Measurements from ENCODE around the gene DCLRE1A. TPM values are rescaled to one million over a fixed set of nuclear protein-coding genes. Genes with fewer than 3 reads are reported as not detected.
"Not testable (repeated sequence)": the region's sequence is repeated elsewhere in the genome, so short reads cannot be mapped to it uniquely, and the experiment has no call there.

Gene DCLRE1A
- total RNA-seq, 1 donor from 2014 or later: 4.9 TPM

DNA sequence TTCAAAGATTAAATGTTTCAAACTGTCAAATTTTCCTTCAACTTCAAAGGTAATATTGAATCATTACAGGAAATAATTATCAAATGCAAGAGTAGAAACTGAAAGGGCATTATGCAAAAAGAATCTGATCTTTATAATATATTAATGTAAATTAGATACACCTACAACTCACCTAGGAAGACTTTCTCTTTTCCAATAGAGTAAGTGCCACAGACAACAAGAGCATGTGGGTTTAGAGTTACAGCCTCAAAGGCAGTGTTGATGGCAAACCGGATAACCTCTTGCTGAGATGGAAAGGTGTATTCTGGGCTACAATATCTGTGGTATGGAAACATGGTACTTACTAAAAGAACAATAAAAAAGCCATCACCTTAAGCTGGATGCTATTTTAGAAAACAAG is 11.7 kb downstream of the DCLRE1A start:
- H3K27me3 Mint-ChIP-seq: no peaks in the 10 kb centered on the region
- CTCF ChIA-PET: no interaction called here
- POLR2A ChIA-PET: no interaction called here

DNA sequence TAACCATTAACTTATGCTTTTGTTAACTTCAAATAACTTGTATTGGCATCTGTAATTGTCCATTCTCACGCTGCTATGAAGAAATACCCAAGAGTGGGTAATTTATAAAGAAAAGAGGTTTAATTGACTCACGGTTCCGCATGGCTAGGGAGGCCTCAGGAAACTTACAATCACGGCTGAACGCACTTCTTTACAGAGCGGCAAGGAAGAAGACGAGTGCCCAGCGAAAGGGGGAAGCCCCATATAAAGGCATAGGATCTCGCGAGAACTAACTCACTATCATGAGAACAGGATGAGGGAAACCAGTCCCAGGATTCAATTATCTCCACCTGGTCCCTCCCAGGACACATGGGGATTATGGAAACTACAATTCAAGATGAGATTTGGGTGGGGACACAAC is 25.3 kb downstream of the DCLRE1A start:
- ATAC-seq (ENCODE audit: low read depth): peak; percentile 47
- intact Hi-C loops (cut with micrococcal nuclease); CTCF ChIA-PET; DNase-seq; H3K9me3 Mint-ChIP-seq; H3K36me3 Mint-ChIP-seq (ENCODE audit: low read depth); H3K4me3 Mint-ChIP-seq; H3K27me3 Mint-ChIP-seq; POLR2A ChIA-PET; H3K4me1 Mint-ChIP-seq: not testable (repeated sequence)
- peak overlapping the region; percentile 32 for H3K27ac Mint-ChIP-seq

More for the DNA sequence above, 11.7 kb downstream of the DCLRE1A start:
- DNase-seq (no peak), ATAC-seq (ENCODE audit: low read depth) (no peak)
- H3K4me3 Mint-ChIP-seq: no peak overlapping the region
- peaks cover 8% of the 10 kb centered on the region for H3K4me1 Mint-ChIP-seq
- no peak overlapping the region for H3K27ac Mint-ChIP-seq
- no peaks in the 10 kb centered on the region for H3K9me3 Mint-ChIP-seq
- H3K36me3 Mint-ChIP-seq (ENCODE audit: low read depth): peaks cover 20% of the 10 kb centered on the region
- TF ChIP-seq, protein P1, sequence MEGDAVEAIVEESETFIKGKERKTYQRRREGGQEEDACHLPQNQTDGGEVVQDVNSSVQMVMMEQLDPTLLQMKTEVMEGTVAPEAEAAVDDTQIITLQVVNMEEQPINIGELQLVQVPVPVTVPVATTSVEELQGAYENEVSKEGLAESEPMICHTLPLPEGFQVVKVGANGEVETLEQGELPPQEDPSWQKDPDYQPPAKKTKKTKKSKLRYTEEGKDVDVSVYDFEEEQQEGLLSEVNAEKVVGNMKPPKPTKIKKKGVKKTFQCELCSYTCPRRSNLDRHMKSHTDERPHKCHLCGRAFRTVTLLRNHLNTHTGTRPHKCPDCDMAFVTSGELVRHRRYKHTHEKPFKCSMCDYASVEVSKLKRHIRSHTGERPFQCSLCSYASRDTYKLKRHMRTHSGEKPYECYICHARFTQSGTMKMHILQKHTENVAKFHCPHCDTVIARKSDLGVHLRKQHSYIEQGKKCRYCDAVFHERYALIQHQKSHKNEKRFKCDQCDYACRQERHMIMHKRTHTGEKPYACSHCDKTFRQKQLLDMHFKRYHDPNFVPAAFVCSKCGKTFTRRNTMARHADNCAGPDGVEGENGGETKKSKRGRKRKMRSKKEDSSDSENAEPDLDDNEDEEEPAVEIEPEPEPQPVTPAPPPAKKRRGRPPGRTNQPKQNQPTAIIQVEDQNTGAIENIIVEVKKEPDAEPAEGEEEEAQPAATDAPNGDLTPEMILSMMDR (IDR thresholded peaks at IDR 0.05): no peak
- intact Hi-C loops (cut with micrococcal nuclease): no loop called here

DNA sequence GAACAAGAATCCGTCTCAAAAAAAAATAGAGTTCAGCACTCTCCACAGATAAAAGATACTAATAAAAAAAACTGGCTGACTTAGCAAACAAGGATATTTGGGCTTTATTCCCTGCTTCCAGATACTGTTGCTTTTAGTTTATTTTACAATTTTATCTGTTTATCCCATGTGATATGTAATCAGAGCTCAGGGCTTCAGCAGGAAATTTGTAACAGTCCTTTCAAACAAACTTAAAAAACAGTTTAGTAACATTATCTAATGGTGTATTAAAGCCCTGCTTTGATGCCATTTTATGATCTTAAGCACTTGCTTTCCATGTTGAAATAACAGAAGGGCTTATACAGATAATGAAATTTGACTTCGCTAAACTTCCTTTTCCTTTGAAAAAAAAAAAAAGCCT is 28.1 kb downstream of the DCLRE1A start:
- ATAC-seq (ENCODE audit: low read depth) (no peak), DNase-seq (no peak)
- H3K27ac Mint-ChIP-seq: no peak overlapping the region
- intact Hi-C loops (cut with micrococcal nuclease): no loop called here
- ChIA-PET POLR2A (no interaction called here), CTCF (no interaction called here)
- H3K4me3 Mint-ChIP-seq: no peak overlapping the region
- H3K9me3 Mint-ChIP-seq: peaks cover 8% of the 10 kb centered on the region
- TF ChIP-seq, protein P1 (IDR thresholded peaks at IDR 0.05): no peak
- H3K27me3 Mint-ChIP-seq: peaks cover 3% of the 10 kb centered on the region
- H3K4me1 Mint-ChIP-seq: peaks cover 3% of the 10 kb centered on the region
- H3K36me3 Mint-ChIP-seq (ENCODE audit: low read depth): no peaks in the 10 kb centered on the region

DNA sequence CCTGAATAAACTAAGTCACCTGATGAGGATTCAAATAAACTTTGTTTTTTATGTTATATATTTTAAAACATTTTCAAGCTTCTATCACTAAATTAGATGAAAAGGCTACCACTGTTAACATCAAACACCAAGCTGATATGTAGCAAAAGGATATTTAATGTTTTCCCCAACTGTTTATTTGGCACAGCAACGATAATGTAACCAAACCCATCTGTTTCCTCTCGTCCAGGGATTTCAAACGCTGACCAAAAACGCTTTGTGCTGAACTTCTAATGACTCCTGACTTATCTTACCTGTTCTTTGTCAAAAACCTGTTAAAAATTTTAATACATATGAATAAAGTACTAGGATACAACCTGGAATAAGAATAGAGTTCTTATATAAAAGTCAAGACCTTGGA is 30.5 kb downstream of the DCLRE1A start:
- ChIA-PET CTCF (no interaction called here), POLR2A (no interaction called here)
- intact Hi-C loops (cut with micrococcal nuclease): no loop called here
- TF ChIP-seq, protein P1 (IDR thresholded peaks at IDR 0.05): no peak
- no peaks in the 10 kb centered on the region for H3K4me1 Mint-ChIP-seq
- DNase-seq (no peak), ATAC-seq (ENCODE audit: low read depth) (no peak)
- H3K27me3 Mint-ChIP-seq: peaks cover 7% of the 10 kb centered on the region
- no peak overlapping the region for H3K4me3 Mint-ChIP-seq
- H3K36me3 Mint-ChIP-seq (ENCODE audit: low read depth): no peaks in the 10 kb centered on the region
- H3K27ac Mint-ChIP-seq: no peak overlapping the region
- peaks cover 4% of the 10 kb centered on the region for H3K9me3 Mint-ChIP-seq

DNA sequence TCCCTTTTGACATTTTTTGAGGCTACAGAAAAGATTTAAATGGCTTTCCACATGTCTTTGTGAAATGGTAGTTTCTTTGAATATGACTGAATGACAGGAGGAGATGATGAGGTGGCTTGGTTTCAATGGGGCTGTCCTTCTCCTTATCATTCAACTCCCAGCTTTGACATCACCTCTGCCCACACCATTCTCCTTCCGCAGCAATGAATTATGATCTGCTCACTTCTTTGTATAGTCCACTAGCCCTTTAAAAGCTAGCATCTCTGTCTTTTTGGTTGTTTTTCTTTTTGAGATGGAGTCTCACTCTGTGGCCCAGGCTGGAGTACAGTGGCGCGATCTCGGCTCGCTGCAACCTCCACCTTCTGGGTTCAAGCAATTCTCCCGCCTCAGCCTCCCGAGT is 31.7 kb downstream of the DCLRE1A start:
- no peak overlapping the region for H3K27ac Mint-ChIP-seq
- no peaks in the 10 kb centered on the region for H3K9me3 Mint-ChIP-seq
- H3K36me3 Mint-ChIP-seq (ENCODE audit: low read depth): no peaks in the 10 kb centered on the region
- no peak overlapping the region for H3K4me3 Mint-ChIP-seq
- DNase-seq (no peak), ATAC-seq (ENCODE audit: low read depth) (no peak)
- no peaks in the 10 kb centered on the region for H3K4me1 Mint-ChIP-seq
- ChIA-PET POLR2A (no interaction called here), CTCF (interaction anchor here (1.0 kb wide), 1 partner anchor 23 kb away, joined by 3 read pairs; no protein-coding TSS in a partner anchor)
- intact Hi-C loops (cut with micrococcal nuclease): no loop called here
- TF ChIP-seq, protein P1 (IDR thresholded peaks at IDR 0.05): no peak
- H3K27me3 Mint-ChIP-seq: peaks cover 7% of the 10 kb centered on the region

DNA sequence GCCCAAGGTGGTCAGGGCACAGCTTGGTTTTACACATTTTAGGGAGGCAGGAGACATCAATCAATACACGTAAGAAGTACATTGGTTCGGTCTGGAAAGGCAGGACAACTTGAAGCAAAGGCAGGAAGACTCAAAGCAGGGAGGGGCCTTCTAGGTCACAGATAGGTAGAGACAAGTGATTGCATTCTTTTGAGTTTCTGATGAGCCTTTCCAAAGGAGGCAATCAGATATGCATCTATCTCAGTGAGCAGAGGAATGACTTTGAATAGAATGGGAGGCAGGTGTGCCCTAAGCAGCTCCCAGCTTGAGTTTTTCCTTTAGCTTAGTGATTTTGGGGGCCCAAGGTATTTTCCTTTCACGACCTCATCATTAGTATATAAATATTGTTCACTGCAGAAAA is 32.6 kb downstream of the DCLRE1A start:
- ATAC-seq (ENCODE audit: low read depth); H3K27ac Mint-ChIP-seq; H3K27me3 Mint-ChIP-seq; H3K4me3 Mint-ChIP-seq; POLR2A ChIA-PET; intact Hi-C loops (cut with micrococcal nuclease); H3K4me1 Mint-ChIP-seq; H3K36me3 Mint-ChIP-seq (ENCODE audit: low read depth); DNase-seq; H3K9me3 Mint-ChIP-seq: not testable (repeated sequence)
- CTCF ChIA-PET: interaction anchor here (1.0 kb wide), 1 partner anchor 22 kb away, joined by 3 read pairs; no protein-coding TSS in a partner anchor
